GM21619 (cell line): ENCODE data around the gene ROBO4.

Experiments
- ATAC-seq: cut with Tn5 transposase; IDR thresholded peaks from one replicate; pipeline ENCODE4 v1.9.1; 2021; ENCODE audit not compliant: unreplicated experiment

ROBO4 gene

DNA sequence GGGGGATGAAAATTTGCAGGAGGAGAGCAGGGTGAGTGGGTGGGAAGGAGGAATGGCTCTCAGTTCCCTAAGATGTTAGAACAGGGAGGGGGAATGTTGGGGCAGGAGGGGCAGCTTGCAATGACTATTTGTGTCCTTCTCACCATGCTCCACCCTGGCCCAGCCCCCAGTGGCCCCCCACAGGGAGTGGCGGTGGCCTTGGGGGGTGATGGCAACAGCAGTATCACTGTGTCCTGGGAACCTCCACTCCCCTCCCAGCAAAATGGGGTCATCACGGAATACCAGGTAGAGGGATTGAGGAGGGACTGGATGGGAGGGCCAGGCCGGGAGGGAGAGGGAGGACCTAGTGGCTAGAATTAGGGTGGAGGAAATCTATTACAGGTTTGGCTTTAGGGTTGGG, 22.3 kb downstream of the ROBO4 start:
- ATAC-seq = no peak

GRCh38 chr11:124874571-124875255, 23.0 kb downstream of the ROBO4 start:
- ATAC-seq = no peak

DNA sequence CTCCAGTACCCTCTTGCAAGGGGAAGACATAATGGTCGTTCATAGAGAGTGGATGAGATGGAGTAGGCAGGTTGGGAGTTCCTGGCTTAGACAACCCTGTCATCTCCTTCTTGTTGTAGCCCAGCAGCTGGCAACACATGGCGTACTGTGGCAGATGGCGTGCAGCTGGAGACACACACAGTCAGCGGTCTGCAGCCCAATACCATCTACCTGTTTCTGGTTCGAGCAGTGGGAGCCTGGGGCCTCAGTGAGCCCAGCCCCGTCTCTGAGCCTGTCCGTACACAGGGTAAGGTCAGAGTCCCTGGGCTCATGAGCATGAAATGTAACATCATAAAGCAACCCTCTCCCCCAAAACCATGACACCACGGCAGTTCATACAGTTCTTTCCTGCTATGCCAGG, 23.7 kb downstream of the ROBO4 start:
- ATAC-seq = no peak

GRCh38 chr11:124872741-124873140, 24.9 kb downstream of the ROBO4 start:
- ATAC-seq = no peak

DNA sequence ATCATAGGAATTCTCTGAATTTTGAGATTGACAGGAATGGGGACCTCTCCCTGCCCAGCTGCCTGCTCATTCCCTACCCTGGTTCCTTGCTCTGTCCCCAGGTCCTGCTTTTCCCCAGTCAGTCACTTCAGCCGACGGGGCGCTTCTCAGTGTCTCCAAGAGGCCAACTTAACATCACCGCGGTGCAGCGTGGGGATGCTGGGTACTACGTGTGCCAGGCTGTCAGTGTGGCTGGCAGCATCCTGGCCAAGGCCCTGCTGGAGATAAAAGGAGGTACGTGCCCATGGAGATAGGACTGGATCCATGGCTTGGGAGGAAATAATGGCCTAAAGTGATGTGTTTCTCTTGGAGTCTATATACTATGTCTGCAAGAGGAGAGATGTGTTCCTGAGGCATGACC, 25.4 kb downstream of the ROBO4 start:
- no peak for ATAC-seq

GRCh38 chr11:124870430-124870829, 27.2 kb downstream of the ROBO4 start:
- no peak for ATAC-seq

DNA sequence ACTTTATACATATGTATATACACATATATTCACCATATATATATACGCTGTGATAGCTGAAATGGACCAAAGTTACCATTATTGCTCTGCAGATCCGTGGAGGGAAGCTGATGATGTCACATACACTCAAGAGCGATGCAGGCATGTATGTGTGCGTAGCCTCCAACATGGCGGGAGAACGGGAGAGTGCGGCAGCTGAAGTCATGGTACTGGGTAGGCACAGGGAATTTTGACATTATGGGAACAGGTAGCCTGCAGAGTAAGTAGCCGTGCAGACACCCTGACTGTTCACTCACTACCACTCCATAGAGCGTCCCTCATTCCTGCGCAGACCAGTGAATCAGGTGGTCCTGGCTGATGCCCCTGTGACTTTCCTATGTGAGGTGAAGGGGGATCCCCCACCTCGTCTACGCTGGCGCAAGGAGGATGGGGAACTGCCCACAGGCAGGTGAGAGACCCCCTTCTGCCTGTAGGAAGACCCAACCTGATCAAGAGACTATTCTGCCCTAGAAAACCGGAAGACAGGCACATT, 27.7 kb downstream of the ROBO4 start:
- ATAC-seq = no peak

DNA sequence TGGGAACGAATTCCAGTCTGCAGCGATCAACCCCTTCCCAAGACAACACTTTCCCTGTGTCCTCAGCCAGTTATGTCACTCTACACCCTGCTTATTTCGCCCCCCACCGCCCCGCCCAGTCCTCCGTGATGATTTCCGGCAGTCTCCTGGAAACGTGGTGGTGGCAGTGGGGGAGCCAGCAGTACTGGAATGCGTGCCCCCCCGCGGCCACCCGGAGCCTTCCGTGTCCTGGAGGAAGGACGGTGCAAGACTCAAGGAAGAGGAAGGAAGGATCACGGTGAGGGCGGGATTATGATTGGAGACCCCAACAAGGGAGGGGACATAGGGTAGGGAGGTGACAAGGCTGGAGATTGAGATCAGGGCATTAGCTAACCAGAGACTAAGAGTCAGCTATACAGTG, 28.3 kb downstream of the ROBO4 start:
- ATAC-seq = no peak

GRCh38 chr11:124868331-124869274, 29.1 kb downstream of the ROBO4 start:
- no peak for ATAC-seq

DNA sequence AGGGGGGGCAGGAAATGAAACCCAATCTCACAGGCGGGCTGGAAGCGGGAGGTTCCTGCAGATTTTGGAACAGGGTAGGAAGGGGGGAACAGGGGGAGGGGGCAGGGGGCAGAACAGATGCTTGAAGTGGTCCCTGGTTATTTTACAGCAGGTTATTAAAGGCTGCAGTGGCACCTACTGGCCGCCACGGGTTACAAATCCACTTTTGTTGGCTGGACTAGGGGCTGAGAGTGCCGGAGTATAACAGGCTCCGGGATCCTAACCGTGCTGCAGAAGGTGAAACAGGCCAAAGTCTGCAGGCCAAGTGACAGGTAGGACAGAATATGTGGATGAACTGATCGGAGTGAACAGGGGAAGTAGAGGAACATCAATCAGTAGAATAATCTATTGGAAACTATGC, 30.0 kb downstream of the ROBO4 start:
- no peak for ATAC-seq

- no peak for ATAC-seq
These were observed 31.5 kb downstream of the ROBO4 start for GRCh38 chr11:124865902-124866851.

DNA sequence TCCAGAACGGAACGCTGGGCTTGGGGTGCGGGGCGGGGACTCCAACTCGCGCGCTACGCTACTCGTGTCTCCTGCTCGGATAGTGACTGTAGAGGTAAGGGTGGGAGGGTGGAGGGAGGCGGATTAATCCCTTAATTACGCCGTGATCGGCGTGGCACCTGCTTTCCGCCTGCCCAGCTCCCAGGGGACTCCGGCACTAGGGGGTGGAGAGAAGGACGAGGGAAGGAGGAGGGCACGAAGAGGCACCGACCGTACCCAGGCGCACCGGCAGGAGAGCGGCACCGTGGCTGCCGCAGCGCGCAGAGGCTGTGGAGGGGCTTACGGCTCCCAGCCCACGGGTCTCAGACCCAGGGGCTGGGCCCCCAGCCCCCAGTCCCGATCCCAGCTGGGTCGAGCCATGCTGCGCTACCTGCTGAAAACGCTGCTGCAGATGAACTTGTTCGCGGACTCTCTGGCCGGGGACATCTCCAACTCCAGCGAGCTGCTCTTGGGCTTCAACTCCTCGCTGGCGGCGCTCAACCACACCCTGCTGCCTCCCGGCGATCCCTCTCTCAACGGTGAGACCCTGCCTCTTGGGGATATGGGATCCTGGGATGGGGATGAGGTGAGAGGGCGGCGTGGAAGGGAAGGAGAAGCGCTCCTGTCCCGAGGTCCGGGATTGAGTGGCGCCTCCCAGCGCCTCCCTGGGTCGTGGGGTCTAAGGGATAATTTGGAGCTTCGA, 32.3 kb downstream of the ROBO4 start, which contains the start of gene ROBO3:
Gene ROBO3 (plus strand): TSS at position 252 of the 721 bp plus-strand sequence. CDS start 146 bp downstream, at position 398.
- no peak for ATAC-seq

DNA sequence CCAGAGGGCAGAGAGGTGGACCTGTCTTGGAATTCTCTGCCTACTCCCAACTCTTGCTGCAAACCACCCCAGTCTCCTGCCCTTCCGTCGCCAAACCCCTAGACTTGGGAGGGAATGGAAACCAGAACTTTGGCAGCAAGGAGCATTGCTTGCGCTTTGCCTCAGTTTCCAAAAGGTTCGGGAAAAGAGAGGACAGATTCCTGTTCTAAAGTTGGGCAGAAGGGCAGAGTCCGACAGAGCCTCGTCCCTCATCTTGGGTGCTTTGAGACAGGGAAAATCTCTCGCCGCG, 32.8 kb downstream of the ROBO4 start:
- ATAC-seq = no peak

DNA sequence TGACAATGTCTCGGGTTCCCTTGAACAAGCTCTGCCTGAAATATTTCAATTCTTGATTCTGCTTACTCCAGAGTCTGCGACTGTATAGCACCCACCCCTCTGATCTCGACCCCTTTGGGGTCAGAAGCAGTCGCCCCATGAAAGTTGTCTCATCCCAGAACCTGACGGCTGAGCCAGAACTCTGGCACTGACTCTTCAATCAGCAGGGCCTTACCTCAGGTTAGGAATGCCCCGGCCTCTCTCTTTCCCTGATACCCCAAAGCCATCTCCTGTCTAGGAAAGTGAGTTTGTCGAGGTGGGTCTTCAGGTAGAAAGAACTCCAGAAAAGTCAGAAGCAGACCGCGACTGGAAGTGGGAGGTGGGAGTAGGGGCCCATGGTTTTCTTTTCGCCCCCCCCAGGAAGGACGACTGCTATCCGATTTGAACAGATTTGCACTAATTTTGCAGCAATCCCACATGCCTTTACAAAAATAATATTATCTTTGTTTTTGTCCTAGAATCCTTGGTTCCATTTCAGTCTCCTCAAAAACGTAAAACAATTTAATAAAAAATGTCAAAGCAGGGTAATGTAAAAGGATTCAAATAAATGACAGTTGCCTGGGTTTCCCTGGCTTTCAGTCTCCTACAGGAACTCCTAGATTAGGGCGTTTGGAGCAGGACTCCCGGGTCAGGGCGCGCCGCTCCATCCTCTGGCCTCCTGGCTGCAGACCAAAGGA, 33.3 kb downstream of the ROBO4 start:
- ATAC-seq = no peak

DNA sequence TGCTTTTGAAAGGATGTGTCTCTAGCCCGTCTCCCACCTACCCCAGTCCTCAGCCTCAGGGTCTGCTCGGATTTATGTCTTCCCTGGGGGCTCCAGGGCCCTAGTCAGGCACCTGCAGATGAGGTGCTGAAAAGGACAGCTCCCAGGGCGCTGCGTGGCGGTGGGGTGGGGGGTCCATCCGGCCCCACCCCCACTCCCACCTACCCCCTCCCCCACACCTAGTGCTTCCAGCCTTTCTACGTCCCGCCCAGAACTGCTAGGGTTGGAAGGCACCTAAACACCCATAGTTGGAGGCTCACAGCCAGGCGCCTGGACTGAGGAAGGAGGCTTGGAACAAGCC, 33.9 kb downstream of the ROBO4 start:
- ATAC-seq = no peak

DNA sequence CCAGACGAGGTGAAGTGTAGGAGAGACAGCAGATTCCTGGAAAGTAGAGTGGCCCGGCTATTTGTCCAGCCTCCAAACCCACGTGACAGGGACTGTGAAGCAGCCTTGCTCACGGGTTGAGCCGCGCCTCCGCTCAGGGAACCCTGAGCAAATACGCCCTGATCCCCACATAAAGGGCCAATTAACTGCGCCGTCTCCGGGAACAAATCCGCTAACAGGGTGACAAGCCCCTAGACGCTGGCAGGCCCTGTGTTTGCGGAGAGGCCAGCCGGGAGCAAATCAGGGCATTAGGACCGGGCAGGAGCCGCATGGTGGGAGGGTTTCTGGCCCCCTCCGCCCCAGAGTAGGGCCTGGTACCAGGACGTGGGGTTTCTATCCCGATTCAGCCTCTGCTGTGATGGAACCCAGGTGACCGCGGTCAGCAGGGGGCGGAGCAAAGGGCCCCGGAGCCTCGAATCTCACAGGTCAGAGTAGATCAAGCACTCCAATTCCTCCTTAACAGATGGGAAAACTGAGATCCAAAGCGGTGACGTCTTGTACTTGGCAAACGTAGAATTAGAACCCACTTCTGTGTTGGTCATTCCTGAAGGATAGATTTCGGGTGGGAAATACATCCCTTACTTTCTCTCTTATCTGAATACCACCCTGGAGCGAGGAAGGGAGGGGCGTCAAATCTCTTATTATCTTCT, 34.4 kb downstream of the ROBO4 start:
- ATAC-seq = no peak

DNA sequence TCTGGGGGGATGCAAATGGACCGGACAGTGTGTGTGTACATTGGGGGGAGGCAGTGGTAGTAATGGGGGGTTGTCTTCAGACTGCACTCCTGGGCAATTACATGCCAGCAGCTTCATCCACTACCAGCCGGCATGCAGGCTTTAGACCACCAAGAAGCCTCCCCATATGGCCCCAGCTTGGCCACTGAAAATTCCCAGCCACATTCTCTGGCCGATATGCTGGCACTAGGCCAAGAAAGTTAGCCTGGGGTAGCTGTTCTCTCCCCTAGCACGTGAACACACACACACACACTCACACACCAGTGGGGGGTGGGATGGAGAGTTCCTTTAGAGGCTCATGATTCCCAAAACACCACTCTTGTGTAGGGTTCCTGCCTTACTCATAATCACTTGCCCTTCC, 36.0 kb downstream of the ROBO4 start:
- no peak for ATAC-seq

DNA sequence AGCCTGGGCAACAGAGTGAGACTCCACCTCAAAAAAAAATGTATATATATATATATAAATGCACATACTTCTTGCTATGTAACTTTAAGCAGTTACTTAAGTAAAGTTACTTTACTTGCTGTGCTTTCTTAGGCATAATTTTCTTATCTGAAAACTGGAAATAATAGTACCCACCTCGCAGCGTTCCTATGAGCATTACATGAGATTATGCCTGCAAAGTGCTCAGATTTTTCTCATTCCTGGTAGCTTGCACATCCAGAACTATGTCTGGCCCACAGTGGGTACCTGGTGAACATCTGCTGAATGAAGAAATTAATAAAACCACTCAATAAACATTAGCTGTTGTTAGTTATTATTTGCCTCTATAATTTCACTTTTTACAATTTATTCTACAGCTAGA, 38.5 kb downstream of the ROBO4 start:
- no peak for ATAC-seq

- no peak for ATAC-seq
These were observed 51.5 kb downstream of the ROBO4 start for GRCh38 chr11:124846070-124846673.
